Measurements from ENCODE around the gene CUL2.

GRCh38 chr10:35097510-35097909, 7.4 kb upstream of the CUL2 start:
- TF ChIP-seq, protein P1, sequence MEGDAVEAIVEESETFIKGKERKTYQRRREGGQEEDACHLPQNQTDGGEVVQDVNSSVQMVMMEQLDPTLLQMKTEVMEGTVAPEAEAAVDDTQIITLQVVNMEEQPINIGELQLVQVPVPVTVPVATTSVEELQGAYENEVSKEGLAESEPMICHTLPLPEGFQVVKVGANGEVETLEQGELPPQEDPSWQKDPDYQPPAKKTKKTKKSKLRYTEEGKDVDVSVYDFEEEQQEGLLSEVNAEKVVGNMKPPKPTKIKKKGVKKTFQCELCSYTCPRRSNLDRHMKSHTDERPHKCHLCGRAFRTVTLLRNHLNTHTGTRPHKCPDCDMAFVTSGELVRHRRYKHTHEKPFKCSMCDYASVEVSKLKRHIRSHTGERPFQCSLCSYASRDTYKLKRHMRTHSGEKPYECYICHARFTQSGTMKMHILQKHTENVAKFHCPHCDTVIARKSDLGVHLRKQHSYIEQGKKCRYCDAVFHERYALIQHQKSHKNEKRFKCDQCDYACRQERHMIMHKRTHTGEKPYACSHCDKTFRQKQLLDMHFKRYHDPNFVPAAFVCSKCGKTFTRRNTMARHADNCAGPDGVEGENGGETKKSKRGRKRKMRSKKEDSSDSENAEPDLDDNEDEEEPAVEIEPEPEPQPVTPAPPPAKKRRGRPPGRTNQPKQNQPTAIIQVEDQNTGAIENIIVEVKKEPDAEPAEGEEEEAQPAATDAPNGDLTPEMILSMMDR (IDR thresholded peaks at IDR 0.05) = no peak
- no peak for TF ChIP-seq POLR2A (IDR thresholded peaks at IDR 0.05)
